HG03039 (cell line): ENCODE data around the gene CGB3.
"Not testable (repeated sequence)": the region's sequence is repeated elsewhere in the genome, so short reads cannot be mapped to it uniquely, and the experiment has no call there.

ENCODE experiments used
- ATAC-seq: cut with Tn5 transposase; IDR thresholded peaks from one replicate; pipeline ENCODE4 v1.9.1; 2021; ENCODE audit warnings: mild to moderate bottlenecking, moderate library complexity; ENCODE audit not compliant: unreplicated experiment

The CGB3 gene

GRCh38 chr19:49024233-49024632 lies at the start of gene CGB3:
Gene CGB3 (minus strand): TSS chr19:49024333. CDS start chr19:49023971, 362 bp downstream.
- ATAC-seq = not testable (repeated sequence)

GRCh38 chr19:49071860-49072547 lies 47.9 kb upstream of the CGB3 start:
- ATAC-seq = no peak

GRCh38 chr19:49070416-49070815 lies 46.3 kb upstream of the CGB3 start:
- no peak for ATAC-seq

GRCh38 chr19:49069026-49069425 lies 44.9 kb upstream of the CGB3 start:
- ATAC-seq = no peak

- ATAC-seq = no peak
Measured at GRCh38 chr19:49067554-49067953, 43.4 kb upstream of the CGB3 start.

GRCh38 chr19:49065905-49066512 lies 41.9 kb upstream of the CGB3 start:
- ATAC-seq = no peak

- no peak for ATAC-seq
Measured at GRCh38 chr19:49064768-49065611, 40.9 kb upstream of the CGB3 start, which contains the start of gene NTF4. Gene NTF4 (minus strand): TSS chr19:49064818. CDS start chr19:49061997, 2,821 bp downstream.

- no peak for ATAC-seq
Measured at GRCh38 chr19:49064029-49064629, 40.0 kb upstream of the CGB3 start.

GRCh38 chr19:49061445-49061844 lies 37.3 kb upstream of the CGB3 start:
- ATAC-seq = no peak

- ATAC-seq = no peak
Measured at GRCh38 chr19:49061000-49061399, 36.9 kb upstream of the CGB3 start.

- no peak for ATAC-seq
Measured at GRCh38 chr19:49059053-49059452, 34.9 kb upstream of the CGB3 start.

- ATAC-seq = no peak
Measured at GRCh38 chr19:49058562-49058961, 34.4 kb upstream of the CGB3 start.

GRCh38 chr19:49057636-49058234 lies 33.6 kb upstream of the CGB3 start, which contains the start of gene CGB7:
Gene CGB7 (minus strand): TSS chr19:49057749. CDS start chr19:49055375, 2,374 bp downstream.
- no peak for ATAC-seq

GRCh38 chr19:49056902-49057596 lies 32.9 kb upstream of the CGB3 start:
- not testable (repeated sequence) for ATAC-seq

GRCh38 chr19:49056101-49056901 lies 32.2 kb upstream of the CGB3 start:
- no peak for ATAC-seq

GRCh38 chr19:49050376-49051033 lies 26.4 kb upstream of the CGB3 start:
- ATAC-seq = not testable (repeated sequence)

- ATAC-seq = not testable (repeated sequence)
Measured at GRCh38 chr19:49049834-49050233, 25.7 kb upstream of the CGB3 start.

- ATAC-seq = not testable (repeated sequence)
Measured at GRCh38 chr19:49049011-49049410, 24.9 kb upstream of the CGB3 start, which contains the start of gene CGB8. Gene CGB8 (minus strand): TSS chr19:49049111. CDS start chr19:49048739, 372 bp downstream.
